WTC11 (cell line): ENCODE measurements around the gene ZNF576.

Experiments used
- AFF4 ChIP-seq: sonication (generic); formaldehyde crosslinking; IDR thresholded peaks from 2 replicates; pipeline ENCODE4 v1.8.1; 2023; ENCODE audit warnings: mild to moderate bottlenecking, missing genetic modification reagents, borderline replicate concordance
- CREM ChIP-seq: sonication (generic); formaldehyde crosslinking; IDR thresholded peaks from 2 replicates; pipeline ENCODE4 v1.8.1; 2022; ENCODE audit warnings: mild to moderate bottlenecking, missing genetic modification reagents, moderate library complexity
- CTCF ChIP-seq: fragments of 200-600 bp; IDR thresholded peaks from 2 replicates; pipeline ENCODE4 v1.8.0; 2022; ENCODE audit warnings: antibody characterized with exemption
- NR3C1 ChIP-seq: sonication (generic); formaldehyde crosslinking; conservative IDR thresholded peaks from 2 replicates; pipeline ENCODE4 v1.8.1; 2023; ENCODE audit warnings: low read depth, mild to moderate bottlenecking, missing genetic modification reagents
- RORB ChIP-seq: fragments of 250-450 bp; sonication (Bioruptor Pico); IDR thresholded peaks from 2 replicates; pipeline ENCODE4 v1.9.0; 2021; ENCODE audit warnings: mild to moderate bottlenecking

GRCh38 chr19:43599635-43600295 is 3.4 kb downstream of the ZNF576 start:
- TF ChIP-seq AFF4 (no peak), CREM (CRISPR knock-in tag) (no peak), RORB (CRISPR knock-in tag) (no peak), NR3C1 (CRISPR knock-in tag) (no peak), CTCF (no peak)
